OCI-LY1 (cell line): ENCODE results near the gene KIRREL3.

ENCODE experiments used
- H2AFZ ChIP-seq: fragments of 200-600 bp; sonication (generic), shearing (Covaris generic); 2 replicates; pipeline ENCODE4 v1.6.0; 2014; ENCODE audit warnings: antibody characterized with exemption, mild to moderate bottlenecking, low read length
- H3F3A ChIP-seq: fragments of 200-600 bp; sonication (generic), shearing (Covaris generic); 2 replicates; pipeline ENCODE4 v1.6.0; 2014; ENCODE audit warnings: mild to moderate bottlenecking, antibody characterized with exemption, low read length, moderate library complexity; ENCODE audit not compliant: insufficient read depth
- H3K27ac ChIP-seq: fragments of 200-600 bp; sonication (generic); 2 replicates; pipeline ENCODE4 v1.5.1; 2014; ENCODE audit warnings: low read length, mixed run types, mild to moderate bottlenecking, low read depth; ENCODE audit not compliant: poor library complexity, severe bottlenecking
- H3K27me3 ChIP-seq: fragments of 200-600 bp; sonication (generic); 2 replicates; pipeline ENCODE4 v1.6.0; 2014; ENCODE audit warnings: antibody characterized with exemption, mild to moderate bottlenecking, low read length, moderate library complexity; ENCODE audit not compliant: insufficient read depth
- H3K36me3 ChIP-seq: fragments of 200-600 bp; sonication (generic); 2 replicates; pipeline ENCODE4 v1.6.1; 2014; ENCODE audit warnings: mild to moderate bottlenecking, antibody characterized with exemption, low read length, moderate library complexity, mixed read lengths; ENCODE audit not compliant: insufficient read depth
- H3K4me1 ChIP-seq: fragments of 200-600 bp; sonication (generic); 2 replicates; pipeline ENCODE4 v1.5.1; 2014; ENCODE audit warnings: mild to moderate bottlenecking, low read length, moderate library complexity; ENCODE audit not compliant: insufficient read depth, severe bottlenecking
- H3K4me2 ChIP-seq: fragments of 200-600 bp; sonication (generic), shearing (Covaris generic); 2 replicates; pipeline ENCODE4 v1.6.1; 2014; ENCODE audit warnings: low read length
- H3K4me3 ChIP-seq: fragments of 200-600 bp; sonication (generic); 2 replicates; pipeline ENCODE4 v1.5.1; 2014; ENCODE audit warnings: low read length, low read depth, mild to moderate bottlenecking, mixed read lengths; ENCODE audit not compliant: poor library complexity, severe bottlenecking
- H3K79me2 ChIP-seq: fragments of 200-600 bp; shearing (Covaris generic); 2 replicates; pipeline ENCODE4 v1.6.1; 2016; ENCODE audit warnings: mixed run types, low read length, mixed read lengths; ENCODE audit not compliant: insufficient read depth
- H3K9ac ChIP-seq: fragments of 200-600 bp; sonication (generic), shearing (Covaris generic); 2 replicates; pipeline ENCODE4 v1.6.1; 2014; ENCODE audit warnings: mild to moderate bottlenecking, low read length, mixed read lengths
- H3K9me2 ChIP-seq: fragments of 200-600 bp; sonication (generic), shearing (Covaris generic); 2 replicates; pipeline ENCODE4 v1.6.1; 2014; ENCODE audit warnings: low read depth, mild to moderate bottlenecking, low read length, mixed read lengths
- H3K9me3 ChIP-seq: fragments of 200-600 bp; shearing (Covaris generic); 2 replicates; pipeline ENCODE4 v1.6.1; 2014; ENCODE audit warnings: low read length, mixed read lengths
- H4K20me1 ChIP-seq: fragments of 200-600 bp; sonication (generic), shearing (Covaris generic); 2 replicates; pipeline ENCODE4 v1.6.0; 2016; ENCODE audit warnings: mild to moderate bottlenecking, low read length; ENCODE audit not compliant: insufficient read depth
- CTCF ChIP-seq: fragments of 200-600 bp; sonication (generic), shearing (Covaris generic); IDR thresholded peaks from 2 replicates; pipeline ENCODE4 v1.5.1; 2017; ENCODE audit warnings: mild to moderate bottlenecking, antibody characterized with exemption, low read length, moderate library complexity, mixed read lengths
- EZH2 ChIP-seq: fragments of 200-600 bp; sonication (generic), shearing (Covaris generic); IDR thresholded peaks from 2 replicates; pipeline ENCODE4 v1.8.0; 2017; ENCODE audit warnings: borderline replicate concordance, mixed run types, mild to moderate bottlenecking, antibody characterized with exemption, low read length, moderate library complexity, mixed read lengths

Gene KIRREL3

DNA sequence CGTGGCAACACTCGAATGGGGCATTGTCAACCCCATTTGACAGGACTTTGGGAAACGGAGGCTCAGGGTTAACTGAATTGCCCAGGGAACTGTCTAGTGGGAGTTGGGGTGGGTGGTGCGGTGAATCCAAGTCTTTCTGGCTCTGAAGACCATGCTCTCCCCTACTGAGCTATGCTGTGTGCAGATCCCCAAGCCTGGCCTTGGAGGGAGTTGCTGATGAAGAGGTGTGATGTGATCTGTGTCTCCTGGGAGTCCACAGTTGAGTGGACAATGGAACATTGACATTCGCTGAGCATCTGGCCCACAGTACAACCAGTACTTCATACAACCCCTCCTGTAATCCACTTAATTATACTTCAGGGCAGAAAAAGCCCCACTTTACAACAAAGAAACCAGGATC lies 472.9 kb downstream of the KIRREL3 start:
- no peaks in the 10 kb centered on the region for H3F3A ChIP-seq
- no peak overlapping the region for H3K27ac ChIP-seq
- H2AFZ ChIP-seq = no peak overlapping the region
- no peaks in the 10 kb centered on the region for H3K9me3 ChIP-seq
- no peaks in the 10 kb centered on the region for H3K79me2 ChIP-seq
- TF ChIP-seq CTCF = no peak
- H3K9me2 ChIP-seq = no peaks in the 10 kb centered on the region
- no peaks in the 10 kb centered on the region for H3K36me3 ChIP-seq
- no peak overlapping the region for H3K4me2 ChIP-seq
- no peak overlapping the region for H3K9ac ChIP-seq
- no peaks in the 10 kb centered on the region for H3K27me3 ChIP-seq
- H4K20me1 ChIP-seq = no peaks in the 10 kb centered on the region
- no peak overlapping the region for H3K4me3 ChIP-seq
- no peaks in the 10 kb centered on the region for H3K4me1 ChIP-seq

DNA sequence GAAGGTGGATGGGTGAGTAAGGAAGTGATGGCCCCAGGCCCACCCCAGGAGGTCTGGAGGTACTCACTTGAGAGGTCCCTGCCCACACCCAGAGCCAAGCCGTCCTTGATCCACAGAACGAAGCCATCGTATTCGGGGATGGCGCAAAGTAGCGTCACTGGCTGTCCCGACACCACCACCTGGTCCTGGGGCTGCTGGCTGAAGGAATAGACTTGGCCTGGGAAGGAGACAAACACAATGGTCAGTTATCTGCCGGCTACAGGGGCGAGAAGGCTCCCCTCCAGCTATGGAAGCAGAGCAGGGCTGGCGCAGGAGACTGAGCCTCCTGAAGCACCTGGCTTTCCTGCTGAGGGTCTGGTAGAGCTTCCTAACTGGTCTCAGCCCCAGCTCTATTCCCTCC lies 474.1 kb downstream of the KIRREL3 start:
- no peaks in the 10 kb centered on the region for H3K79me2 ChIP-seq
- H3K27ac ChIP-seq = no peak overlapping the region
- H3K9me3 ChIP-seq = no peaks in the 10 kb centered on the region
- H3K4me2 ChIP-seq = no peak overlapping the region
- H3K36me3 ChIP-seq = no peaks in the 10 kb centered on the region
- H4K20me1 ChIP-seq = no peaks in the 10 kb centered on the region
- no peaks in the 10 kb centered on the region for H3F3A ChIP-seq
- H3K27me3 ChIP-seq = no peaks in the 10 kb centered on the region
- H3K9me2 ChIP-seq = no peaks in the 10 kb centered on the region
- no peak overlapping the region for H3K4me3 ChIP-seq
- no peak overlapping the region for H3K9ac ChIP-seq
- no peak overlapping the region for H2AFZ ChIP-seq
- no peak for TF ChIP-seq EZH2
- no peak for TF ChIP-seq CTCF
- H3K4me1 ChIP-seq = no peaks in the 10 kb centered on the region

- Histone ChIP-seq H3K79me2 (no peaks in the 10 kb centered on the region), H3K4me2 (no peak overlapping the region), H3K4me3 (no peak overlapping the region), H3K9ac (no peak overlapping the region), H3K36me3 (no peaks in the 10 kb centered on the region), H3K9me2 (no peaks in the 10 kb centered on the region), H3K4me1 (no peaks in the 10 kb centered on the region), H2AFZ (no peak overlapping the region), H3F3A (no peaks in the 10 kb centered on the region), H3K27me3 (no peaks in the 10 kb centered on the region), H3K9me3 (no peaks in the 10 kb centered on the region), H3K27ac (no peak overlapping the region), H4K20me1 (no peaks in the 10 kb centered on the region)
- TF ChIP-seq CTCF = no peak
- TF ChIP-seq EZH2 = no peak
Measured at GRCh38 chr11:126525702-126526101, 474.9 kb downstream of the KIRREL3 start.
